Stimulated activated memory B cell treated with anti-CD40 and anti-IgM and Interleukin-4, amounts not matched to agents 10 μg/mL and 1 μg/mL and 100 μg/mL, for 72 hours (primary cell): ENCODE measurements around the gene KIF23.

ENCODE experiments used
- ATAC-seq: fragments of 150-1000 bp; cut with Tn5 transposase; 2 replicates; pipeline ENCODE4 v1.10.0; 2021
- H3K27ac Mint-ChIP-seq: one replicate; pipeline ENCODE4 v1.8.0; 2022; ENCODE audit warnings: mild to moderate bottlenecking, mixed read lengths
- H3K27me3 Mint-ChIP-seq: one replicate; pipeline ENCODE4 v1.8.0; 2022; ENCODE audit warnings: mixed read lengths
- H3K36me3 Mint-ChIP-seq: one replicate; pipeline ENCODE4 v1.8.0; 2022; ENCODE audit warnings: mixed read lengths
- H3K4me1 Mint-ChIP-seq: one replicate; pipeline ENCODE4 v1.8.0; 2022; ENCODE audit warnings: mixed read lengths
- H3K4me3 Mint-ChIP-seq: one replicate; pipeline ENCODE4 v1.8.0; 2022; ENCODE audit warnings: mild to moderate bottlenecking, moderate library complexity, mixed read lengths
- H3K9me3 Mint-ChIP-seq: one replicate; pipeline ENCODE4 v1.8.0; 2022; ENCODE audit warnings: mixed read lengths

Gene KIF23

GRCh38 chr15:69462493-69463181, 48.5 kb downstream of the KIF23 start:
- peak overlapping the region; percentile 87 for H3K27ac Mint-ChIP-seq
- no peaks in the 10 kb centered on the region for H3K36me3 Mint-ChIP-seq
- H3K4me1 Mint-ChIP-seq: peaks cover 21% of the 10 kb centered on the region
- H3K9me3 Mint-ChIP-seq: no peaks in the 10 kb centered on the region
- peak overlapping the region; percentile 91 for H3K4me3 Mint-ChIP-seq
- peak; percentile 98 for ATAC-seq
- no peaks in the 10 kb centered on the region for H3K27me3 Mint-ChIP-seq

GRCh38 chr15:69463182-69463756, 49.1 kb downstream of the KIF23 start:
- peaks cover 26% of the 10 kb centered on the region for H3K4me1 Mint-ChIP-seq
- H3K27me3 Mint-ChIP-seq: no peaks in the 10 kb centered on the region
- no peaks in the 10 kb centered on the region for H3K9me3 Mint-ChIP-seq
- H3K4me3 Mint-ChIP-seq: peak overlapping the region; percentile 91
- H3K36me3 Mint-ChIP-seq: no peaks in the 10 kb centered on the region
- peak overlapping the region; percentile 87 for H3K27ac Mint-ChIP-seq
- no peak for ATAC-seq

GRCh38 chr15:69465253-69465652, 51.1 kb downstream of the KIF23 start:
- Mint-ChIP-seq H3K4me3 (no peak overlapping the region), H3K36me3 (no peaks in the 10 kb centered on the region), H3K27me3 (no peaks in the 10 kb centered on the region), H3K27ac (no peak overlapping the region), H3K4me1 (peaks cover 37% of the 10 kb centered on the region), H3K9me3 (no peaks in the 10 kb centered on the region)
- no peak for ATAC-seq

GRCh38 chr15:69466733-69467132, 52.6 kb downstream of the KIF23 start:
- Mint-ChIP-seq H3K4me1 (peaks cover 32% of the 10 kb centered on the region), H3K4me3 (no peak overlapping the region), H3K27ac (no peak overlapping the region), H3K27me3 (no peaks in the 10 kb centered on the region), H3K9me3 (no peaks in the 10 kb centered on the region), H3K36me3 (no peaks in the 10 kb centered on the region)
- ATAC-seq: no peak

- H3K27ac Mint-ChIP-seq: peak overlapping the region; percentile 69
- H3K9me3 Mint-ChIP-seq: no peaks in the 10 kb centered on the region
- no peaks in the 10 kb centered on the region for H3K36me3 Mint-ChIP-seq
- ATAC-seq: no peak
- H3K4me3 Mint-ChIP-seq: no peak overlapping the region
- no peaks in the 10 kb centered on the region for H3K27me3 Mint-ChIP-seq
- H3K4me1 Mint-ChIP-seq: peaks cover 27% of the 10 kb centered on the region
Observed at GRCh38 chr15:69467636-69468035, 53.5 kb downstream of the KIF23 start.

GRCh38 chr15:69468241-69469121, 54.3 kb downstream of the KIF23 start:
- peak overlapping the region; percentile 69 for H3K27ac Mint-ChIP-seq
- no peaks in the 10 kb centered on the region for H3K9me3 Mint-ChIP-seq
- peak overlapping the region; percentile 1 for H3K4me3 Mint-ChIP-seq
- H3K36me3 Mint-ChIP-seq: no peaks in the 10 kb centered on the region
- ATAC-seq: peak; percentile 93
- H3K27me3 Mint-ChIP-seq: no peaks in the 10 kb centered on the region
- H3K4me1 Mint-ChIP-seq: peaks cover 20% of the 10 kb centered on the region

- peaks cover 6% of the 10 kb centered on the region for H3K27me3 Mint-ChIP-seq
- no peak overlapping the region for H3K4me3 Mint-ChIP-seq
Observed at GRCh38 chr15:69469467-69470201, 55.5 kb downstream of the KIF23 start.

GRCh38 chr15:69472046-69472445, 57.9 kb downstream of the KIF23 start:
- H3K9me3 Mint-ChIP-seq: no peaks in the 10 kb centered on the region
- ATAC-seq: no peak
- H3K27ac Mint-ChIP-seq: no peak overlapping the region
- H3K36me3 Mint-ChIP-seq: no peaks in the 10 kb centered on the region
- peaks cover 30% of the 10 kb centered on the region for H3K27me3 Mint-ChIP-seq
- peaks cover 16% of the 10 kb centered on the region for H3K4me1 Mint-ChIP-seq
- H3K4me3 Mint-ChIP-seq: no peak overlapping the region

More at GRCh38 chr15:69469467-69470201, 55.5 kb downstream of the KIF23 start:
- H3K9me3 Mint-ChIP-seq: no peaks in the 10 kb centered on the region
- peak overlapping the region; percentile 69 for H3K27ac Mint-ChIP-seq
- H3K36me3 Mint-ChIP-seq: no peaks in the 10 kb centered on the region
- H3K4me1 Mint-ChIP-seq: peaks cover 16% of the 10 kb centered on the region
- ATAC-seq: no peak

GRCh38 chr15:69472562-69472961, 58.4 kb downstream of the KIF23 start:
- ATAC-seq: no peak
- Mint-ChIP-seq H3K9me3 (no peaks in the 10 kb centered on the region), H3K4me1 (peaks cover 16% of the 10 kb centered on the region), H3K36me3 (no peaks in the 10 kb centered on the region), H3K27me3 (peaks cover 33% of the 10 kb centered on the region), H3K4me3 (no peak overlapping the region), H3K27ac (no peak overlapping the region)

GRCh38 chr15:69474291-69474690, 60.1 kb downstream of the KIF23 start:
- no peak overlapping the region for H3K27ac Mint-ChIP-seq
- peaks cover under 1% of the 10 kb centered on the region for H3K36me3 Mint-ChIP-seq
- H3K9me3 Mint-ChIP-seq: no peaks in the 10 kb centered on the region
- ATAC-seq: no peak
- peaks cover 33% of the 10 kb centered on the region for H3K27me3 Mint-ChIP-seq
- H3K4me1 Mint-ChIP-seq: peaks cover 7% of the 10 kb centered on the region
- no peak overlapping the region for H3K4me3 Mint-ChIP-seq

GRCh38 chr15:69474846-69475455, 60.8 kb downstream of the KIF23 start:
- peaks cover 33% of the 10 kb centered on the region for H3K27me3 Mint-ChIP-seq
- H3K27ac Mint-ChIP-seq: no peak overlapping the region
- H3K9me3 Mint-ChIP-seq: peaks cover 3% of the 10 kb centered on the region
- H3K36me3 Mint-ChIP-seq: peaks cover 6% of the 10 kb centered on the region
- no peak for ATAC-seq
- H3K4me1 Mint-ChIP-seq: peaks cover 7% of the 10 kb centered on the region
- H3K4me3 Mint-ChIP-seq: no peak overlapping the region

- H3K4me3 Mint-ChIP-seq: no peak overlapping the region
- peaks cover 7% of the 10 kb centered on the region for H3K4me1 Mint-ChIP-seq
- H3K9me3 Mint-ChIP-seq: peaks cover 3% of the 10 kb centered on the region
- ATAC-seq: peak; percentile 59
- H3K27me3 Mint-ChIP-seq: peaks cover 33% of the 10 kb centered on the region
- H3K36me3 Mint-ChIP-seq: peaks cover 6% of the 10 kb centered on the region
- H3K27ac Mint-ChIP-seq: no peak overlapping the region
Observed at GRCh38 chr15:69475769-69476358, 61.7 kb downstream of the KIF23 start.

GRCh38 chr15:69476704-69477473, 62.7 kb downstream of the KIF23 start:
- Mint-ChIP-seq H3K4me1 (peaks cover 7% of the 10 kb centered on the region), H3K27me3 (peaks cover 33% of the 10 kb centered on the region), H3K4me3 (no peak overlapping the region), H3K9me3 (peaks cover 3% of the 10 kb centered on the region), H3K36me3 (peaks cover 6% of the 10 kb centered on the region), H3K27ac (no peak overlapping the region)
- no peak for ATAC-seq
